ENCODE results near the gene CCR3.

Gene CCR3

GRCh38 chr3:46242120-46242519 lies at the start of gene CCR3:
Gene CCR3 (plus strand): TSS chr3:46242460. CDS start chr3:46265159, 22,699 bp downstream.
- H3K27ac ChIP-seq = no peak within 1 kb of the TSS
- H3K4me3 ChIP-seq = no peak within 1 kb of the TSS

GRCh38 chr3:46192939-46193338 lies 49.3 kb upstream of the CCR3 start:
- Histone ChIP-seq H3K27ac (no peak overlapping the region), H3K4me3 (no peak overlapping the region)

DNA sequence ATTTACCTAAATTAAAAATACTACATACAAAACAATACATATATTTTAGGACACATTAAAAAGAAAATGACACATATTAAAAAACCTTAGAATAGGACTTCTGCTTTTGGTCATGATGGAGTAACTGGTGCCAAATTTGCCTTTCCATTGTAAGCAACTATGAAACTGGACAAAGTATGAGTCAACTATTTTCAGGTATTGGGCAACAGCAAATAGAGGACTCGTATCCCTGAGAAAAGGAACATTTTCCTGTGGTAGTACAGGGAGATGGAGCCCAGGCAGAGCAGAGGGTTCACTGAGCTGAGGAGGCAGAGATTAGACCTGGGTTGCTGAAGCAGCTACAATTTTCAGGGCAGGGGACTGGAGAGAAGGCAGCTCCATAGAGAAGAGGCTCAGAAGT lies 48.8 kb upstream of the CCR3 start:
- Histone ChIP-seq H3K27ac (no peak overlapping the region), H3K4me3 (no peak overlapping the region)

DNA sequence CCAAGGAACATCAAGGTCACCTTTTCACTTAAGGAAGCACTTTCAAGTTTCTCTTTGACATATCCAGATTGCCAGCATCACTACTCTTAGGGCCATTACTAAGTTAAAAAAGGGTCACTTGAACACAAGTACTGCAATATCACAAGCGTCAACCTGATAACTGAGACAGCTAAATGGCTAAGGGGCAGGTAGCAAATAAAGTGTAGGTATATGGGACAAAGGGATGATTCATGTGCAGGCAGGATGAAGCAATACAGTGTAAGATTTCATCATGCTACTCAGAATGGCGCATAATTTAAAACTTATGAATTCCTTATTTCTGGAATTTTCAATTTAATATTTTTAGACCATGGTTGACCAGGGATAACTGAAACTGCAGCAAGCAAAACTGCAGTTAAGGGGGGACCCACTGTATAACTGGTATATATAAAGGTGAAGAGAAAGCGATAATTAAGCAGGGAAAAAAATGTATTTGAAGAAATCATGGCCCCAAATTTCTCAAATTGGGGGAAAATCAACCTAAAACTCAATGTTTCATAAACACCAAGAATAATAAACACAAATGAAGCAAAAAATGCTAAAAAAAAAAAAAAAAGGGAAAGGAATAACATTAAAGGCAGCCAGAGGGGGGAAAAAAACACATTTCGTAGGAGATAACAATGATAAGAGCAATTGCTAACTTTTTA lies 47.2 kb upstream of the CCR3 start:
- H3K4me3 ChIP-seq = no peak overlapping the region
- H3K27ac ChIP-seq = no peak overlapping the region

DNA sequence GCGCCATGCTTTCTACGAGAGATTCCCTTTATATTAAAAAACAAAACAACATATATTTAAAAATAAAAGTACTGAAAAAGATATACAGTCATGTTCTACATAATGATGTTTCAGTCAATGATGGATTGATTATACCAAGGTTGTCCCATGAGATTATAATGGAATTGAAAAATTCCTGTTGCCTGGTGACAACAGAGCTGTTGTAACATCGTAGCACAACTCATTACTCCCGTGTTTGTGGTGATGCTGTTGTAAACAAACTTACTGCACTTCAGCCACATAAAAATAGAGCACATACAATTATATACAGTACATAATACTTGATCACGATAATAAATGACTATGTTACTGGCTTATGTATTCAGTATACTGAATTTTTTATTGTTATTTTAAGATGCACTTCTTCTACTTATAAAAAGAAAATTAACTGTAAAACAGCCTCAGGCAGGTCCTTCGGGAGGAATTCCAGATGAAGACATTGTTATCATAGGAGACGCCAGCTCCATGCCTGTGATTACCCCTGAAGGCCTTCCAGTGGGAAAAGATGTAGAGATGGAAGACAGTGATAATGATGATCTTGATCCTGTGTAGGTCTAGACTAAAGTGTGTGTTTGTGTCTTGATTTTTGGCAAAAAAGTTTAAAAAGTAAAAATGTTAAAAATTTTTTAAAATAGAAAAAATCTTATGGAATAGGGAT lies 45.9 kb upstream of the CCR3 start:
- H3K27ac ChIP-seq = no peak overlapping the region
- no peak overlapping the region for H3K4me3 ChIP-seq

- Histone ChIP-seq H3K27ac (no peak overlapping the region), H3K4me3 (no peak overlapping the region)
Observed at GRCh38 chr3:46200211-46200610, 42.0 kb upstream of the CCR3 start.

DNA sequence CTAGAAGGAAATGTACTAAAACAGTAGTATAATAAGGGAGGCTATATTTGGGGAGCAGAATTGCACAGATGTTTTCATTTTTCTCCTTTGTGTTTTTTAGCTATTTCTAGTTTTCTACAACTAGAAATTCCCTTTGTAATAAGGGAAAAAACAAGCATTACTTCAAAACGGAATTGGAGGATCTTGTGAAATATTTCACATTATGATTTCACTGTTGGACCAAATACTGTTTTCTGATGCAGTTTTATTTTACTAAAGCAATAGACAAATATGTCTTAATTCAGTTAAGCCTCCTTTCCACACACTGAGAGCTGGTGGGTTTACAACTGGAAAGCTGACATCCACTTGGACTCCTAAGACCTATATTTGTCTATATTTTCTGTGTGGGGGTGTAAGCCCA lies 41.5 kb upstream of the CCR3 start:
- Histone ChIP-seq H3K27ac (no peak overlapping the region), H3K4me3 (no peak overlapping the region)

GRCh38 chr3:46202535-46202934 lies 39.7 kb upstream of the CCR3 start:
- no peak overlapping the region for H3K27ac ChIP-seq
- H3K4me3 ChIP-seq = no peak overlapping the region

DNA sequence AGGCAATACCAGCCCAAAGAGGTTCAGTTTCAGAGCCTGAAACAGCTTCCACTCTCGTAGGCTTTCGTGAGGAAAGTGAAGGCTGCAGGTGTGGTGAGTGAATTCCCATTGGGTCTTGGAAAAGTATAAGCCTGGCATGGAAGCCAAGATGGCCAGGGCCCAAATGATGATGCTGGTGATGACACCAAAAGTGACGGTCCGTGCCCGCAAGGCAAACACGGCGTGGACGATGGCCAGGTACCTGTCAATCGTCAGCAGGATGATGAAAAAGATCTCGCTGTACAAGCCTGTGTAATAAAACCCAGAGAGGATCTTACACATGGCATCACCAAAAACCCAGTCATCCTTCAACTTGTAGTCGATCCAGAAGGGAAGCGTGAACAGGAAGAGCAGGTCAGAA lies 38.6 kb upstream of the CCR3 start:
- no peak overlapping the region for H3K4me3 ChIP-seq
- H3K27ac ChIP-seq = no peak overlapping the region

GRCh38 chr3:46205286-46205960 lies 36.8 kb upstream of the CCR3 start:
- peak overlapping the region in 1 of 7 experiments; percentile 4 for H3K4me3 ChIP-seq
- H3K27ac ChIP-seq = peak overlapping the region in 5 of 21 experiments; percentile 1 to 85 (median 49)

- Histone ChIP-seq H3K27ac (peak overlapping the region in 10 of 21 experiments; percentile 11 to 85 (median 58)), H3K4me3 (peak overlapping the region in 6 of 7 experiments; percentile 1 to 31 (median 12))
Observed at GRCh38 chr3:46206282-46207015, 35.8 kb upstream of the CCR3 start.

DNA sequence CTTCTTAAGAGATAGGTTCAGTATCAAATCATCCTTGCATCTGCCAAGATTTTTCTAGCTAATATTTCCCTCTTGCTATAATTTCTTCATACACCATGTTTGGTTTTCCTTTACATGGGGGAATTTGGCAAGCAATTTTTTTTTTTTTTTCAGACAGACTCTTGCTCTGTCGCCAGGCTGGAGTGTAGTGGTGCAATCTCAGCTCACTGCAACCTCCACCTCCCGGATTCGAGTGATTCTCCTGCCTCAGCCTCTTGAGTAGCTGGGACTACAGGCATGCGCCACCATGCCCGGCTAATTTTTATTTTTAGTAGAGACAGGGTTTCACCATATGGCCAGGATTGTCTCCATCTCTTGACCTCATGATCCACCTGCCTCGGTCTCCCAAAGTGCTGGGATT lies 34.7 kb upstream of the CCR3 start:
- H3K4me3 ChIP-seq = peak overlapping the region in 6 of 7 experiments; percentile 1 to 31 (median 14)
- peak overlapping the region in 17 of 21 experiments; percentile 8 to 85 (median 57) for H3K27ac ChIP-seq

- peak within 1 kb of the TSS in 6 of 7 experiments; percentile 1 to 31 (median 14) for H3K4me3 ChIP-seq
- H3K27ac ChIP-seq = peak within 1 kb of the TSS in 18 of 21 experiments; percentile 8 to 85 (median 56)
Observed at GRCh38 chr3:46208167-46208704, 34.0 kb upstream of the CCR3 start, which contains the start of gene CCR1. Gene CCR1 (minus strand): TSS chr3:46208313. CDS start chr3:46204313, 4,000 bp downstream.

GRCh38 chr3:46209053-46209452 lies 33.2 kb upstream of the CCR3 start:
- H3K4me3 ChIP-seq = no peak overlapping the region
- peak overlapping the region in 6 of 21 experiments; percentile 24 to 85 (median 70) for H3K27ac ChIP-seq

DNA sequence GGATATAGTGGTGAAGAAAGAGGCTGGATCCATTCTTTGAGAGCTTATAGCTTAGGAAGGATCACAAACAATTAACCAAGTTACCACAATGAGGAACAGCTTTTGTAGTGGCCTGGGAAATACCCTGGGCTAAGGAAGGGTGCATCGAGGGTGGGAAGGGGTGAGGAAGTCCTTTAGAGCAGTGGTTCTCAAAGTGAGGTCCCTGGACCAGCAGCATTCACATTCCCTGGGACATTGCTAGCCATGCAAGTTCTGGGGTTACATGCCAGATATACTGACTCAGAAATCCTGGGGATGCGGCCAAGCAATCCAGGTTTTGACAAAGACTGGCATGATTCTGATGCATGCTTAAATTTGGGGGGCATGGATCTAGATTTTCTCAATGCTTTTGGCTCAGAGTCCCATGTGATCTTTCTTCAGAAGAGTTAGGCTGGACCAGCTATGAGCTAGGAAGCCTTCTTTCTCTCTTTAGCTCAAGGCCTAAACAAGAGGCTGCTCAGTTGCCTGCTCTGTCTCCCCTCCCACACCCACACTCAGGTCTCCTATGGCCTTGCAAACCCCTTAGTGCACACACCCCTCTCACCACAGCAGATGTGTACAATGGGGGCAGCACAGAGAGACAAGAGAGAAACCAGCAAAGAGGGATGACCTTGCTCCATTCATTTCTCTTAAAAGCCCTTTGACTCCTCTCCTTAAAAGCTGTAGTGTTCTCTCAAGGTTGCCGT lies 32.4 kb upstream of the CCR3 start:
- H3K27ac ChIP-seq = peak overlapping the region in 3 of 21 experiments; percentile 10 to 84 (median 63)

DNA sequence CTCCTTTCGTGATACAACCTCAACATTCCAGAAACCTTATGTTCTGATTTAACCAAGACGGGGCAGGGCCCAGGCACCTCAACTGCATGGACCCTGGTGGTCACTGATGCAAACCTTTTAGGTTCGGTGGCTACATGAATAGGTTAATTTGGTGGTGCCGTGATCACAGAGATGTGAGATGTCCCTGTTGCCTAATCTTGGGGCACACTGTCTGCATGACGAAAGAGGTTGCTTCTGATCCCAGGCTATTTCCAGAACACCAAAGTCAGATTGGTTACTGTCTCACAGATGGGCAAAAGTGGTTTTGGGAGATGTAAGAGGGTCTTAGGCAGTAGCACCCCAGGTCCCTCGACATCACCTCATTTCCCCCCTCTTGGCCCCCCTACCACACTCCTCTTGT lies 30.2 kb upstream of the CCR3 start:
- H3K27ac ChIP-seq = no peak overlapping the region
- H3K4me3 ChIP-seq = no peak overlapping the region

More for the DNA sequence above, 32.4 kb upstream of the CCR3 start:
- H3K4me3 ChIP-seq = no peak overlapping the region

GRCh38 chr3:46213201-46213600 lies 29.1 kb upstream of the CCR3 start:
- H3K27ac ChIP-seq = peak overlapping the region in 7 of 21 experiments; percentile 11 to 75 (median 34)

GRCh38 chr3:46214751-46215352 lies 27.4 kb upstream of the CCR3 start:
- Histone ChIP-seq H3K27ac (no peak overlapping the region), H3K4me3 (no peak overlapping the region)

More at GRCh38 chr3:46213201-46213600, 29.1 kb upstream of the CCR3 start:
- H3K4me3 ChIP-seq = no peak overlapping the region
